ENCODE measurements around the gene RHOT2.

Gene RHOT2

DNA sequence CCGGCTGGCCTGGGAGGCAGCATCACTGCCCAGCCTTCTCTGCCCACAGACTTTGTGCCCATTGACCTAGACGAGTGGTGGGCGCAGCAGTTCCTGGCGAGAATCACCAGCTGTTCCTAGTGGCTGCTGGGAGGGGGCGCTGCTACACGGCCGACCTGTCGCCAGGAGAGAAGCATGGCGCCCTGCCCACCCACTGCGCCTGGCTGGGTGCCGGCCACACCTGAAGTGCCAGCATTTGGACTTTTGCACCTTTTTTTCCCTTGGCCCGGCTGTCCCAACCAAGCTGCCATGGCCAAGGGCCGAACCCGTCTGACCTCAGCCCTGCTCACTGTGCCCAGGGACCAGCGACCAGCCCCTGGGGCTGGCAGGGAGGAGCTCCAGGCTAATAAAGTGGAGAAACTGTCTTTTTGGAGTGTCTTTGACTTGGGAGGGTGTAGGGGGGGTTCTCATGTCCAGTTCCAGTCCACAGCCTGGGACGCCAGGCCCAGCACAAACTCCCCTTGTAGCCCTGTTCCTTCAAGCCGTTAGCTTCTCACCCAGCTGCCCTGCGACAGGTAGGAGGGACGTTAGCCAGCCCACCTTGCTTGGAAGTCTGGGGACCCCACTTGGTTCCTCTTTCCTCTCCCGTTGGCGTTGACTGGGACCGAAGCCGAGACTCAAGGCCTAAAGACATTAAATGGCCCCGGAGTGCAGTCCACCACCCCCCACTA lies 19.7 kb upstream of the RHOT2 start:
- DNase-seq = no peak

DNA sequence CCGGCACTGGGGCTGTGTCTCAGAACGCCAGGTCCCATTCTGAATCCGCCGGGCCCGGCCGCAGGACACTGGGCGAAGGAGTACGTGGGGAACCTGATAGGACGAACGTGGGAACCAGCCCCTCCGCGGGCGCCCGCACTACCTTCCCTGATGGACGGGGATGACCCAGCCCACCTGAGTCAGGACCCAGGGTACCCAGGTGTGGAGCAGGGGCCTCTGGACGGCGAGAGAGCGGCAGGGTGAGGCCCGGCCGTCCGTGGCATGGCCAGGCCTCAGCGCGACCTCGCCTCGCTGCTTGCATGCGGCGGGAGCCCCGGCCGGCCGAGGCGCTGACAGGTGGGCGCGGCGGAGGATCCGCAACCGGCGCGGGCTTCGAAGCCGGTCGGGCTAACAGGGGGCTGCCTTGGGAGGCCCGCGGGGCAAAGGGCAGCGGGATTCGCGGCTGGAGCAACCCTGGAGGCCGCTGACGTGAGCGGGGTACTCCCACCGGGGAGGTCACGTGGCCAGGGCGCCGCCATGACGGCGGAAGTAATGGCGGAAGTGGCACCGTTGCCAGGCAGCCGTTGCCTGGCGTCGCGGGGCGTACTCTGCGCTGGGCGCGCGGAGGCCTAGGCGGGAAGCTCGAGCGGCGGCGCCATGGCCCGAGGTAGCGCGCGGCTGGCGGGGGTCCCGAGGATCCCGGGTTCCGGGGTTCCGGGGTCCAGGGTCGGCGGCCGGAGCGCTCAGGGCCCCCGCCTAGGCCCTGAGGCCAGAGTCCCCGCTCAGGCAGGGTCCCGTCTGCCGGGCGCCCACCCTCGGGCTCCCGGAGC lies 18.9 kb upstream of the RHOT2 start, which contains the start of gene WDR90:
Gene WDR90, plus strand, starts transcription at position 585 of the 809 bp plus-strand sequence. Its CDS starts 52 bp downstream, at position 637.
- DNase-seq = peak; percentile 95

DNA sequence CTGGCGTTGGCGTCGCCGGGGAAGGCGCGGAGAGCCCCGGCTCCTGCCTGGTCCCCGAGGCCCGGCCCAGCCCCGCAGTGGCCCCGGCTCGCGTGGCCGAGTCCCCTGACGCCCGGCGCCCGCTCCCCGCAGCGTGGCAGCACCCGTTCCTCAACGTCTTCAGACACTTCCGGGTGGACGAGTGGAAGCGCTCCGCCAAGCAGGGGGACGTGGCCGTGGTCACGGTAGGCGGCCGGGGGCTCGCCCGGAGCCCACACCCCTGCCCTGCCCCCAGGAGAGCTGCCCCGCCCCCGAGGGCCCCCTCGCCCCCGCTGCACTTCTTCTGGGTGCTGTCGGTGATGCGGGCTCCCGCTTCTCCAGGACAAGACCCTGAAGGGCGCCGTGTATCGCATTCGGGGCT lies 18.3 kb upstream of the RHOT2 start:
- DNase-seq = no peak

DNA sequence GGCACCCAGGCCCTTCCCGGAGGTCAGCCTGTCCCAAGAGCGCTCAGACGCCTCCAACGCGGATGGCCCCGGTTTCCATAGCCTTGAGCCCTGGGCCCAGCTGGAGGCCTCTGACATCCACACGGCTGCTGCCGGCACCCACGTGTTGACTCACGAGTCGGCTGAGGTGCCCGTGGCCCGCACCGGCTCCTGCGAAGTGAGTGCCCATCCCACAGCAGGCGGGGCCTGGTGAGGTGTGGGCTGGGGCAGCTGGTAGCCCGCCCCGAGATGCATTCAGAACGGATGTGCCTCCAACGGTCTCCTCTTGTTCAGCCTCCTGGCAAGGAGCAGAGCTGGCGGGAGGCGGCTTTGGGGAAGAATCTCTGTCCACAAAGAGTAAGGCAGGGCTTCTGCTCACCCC lies 16.1 kb upstream of the RHOT2 start:
- DNase-seq = no peak

DNA sequence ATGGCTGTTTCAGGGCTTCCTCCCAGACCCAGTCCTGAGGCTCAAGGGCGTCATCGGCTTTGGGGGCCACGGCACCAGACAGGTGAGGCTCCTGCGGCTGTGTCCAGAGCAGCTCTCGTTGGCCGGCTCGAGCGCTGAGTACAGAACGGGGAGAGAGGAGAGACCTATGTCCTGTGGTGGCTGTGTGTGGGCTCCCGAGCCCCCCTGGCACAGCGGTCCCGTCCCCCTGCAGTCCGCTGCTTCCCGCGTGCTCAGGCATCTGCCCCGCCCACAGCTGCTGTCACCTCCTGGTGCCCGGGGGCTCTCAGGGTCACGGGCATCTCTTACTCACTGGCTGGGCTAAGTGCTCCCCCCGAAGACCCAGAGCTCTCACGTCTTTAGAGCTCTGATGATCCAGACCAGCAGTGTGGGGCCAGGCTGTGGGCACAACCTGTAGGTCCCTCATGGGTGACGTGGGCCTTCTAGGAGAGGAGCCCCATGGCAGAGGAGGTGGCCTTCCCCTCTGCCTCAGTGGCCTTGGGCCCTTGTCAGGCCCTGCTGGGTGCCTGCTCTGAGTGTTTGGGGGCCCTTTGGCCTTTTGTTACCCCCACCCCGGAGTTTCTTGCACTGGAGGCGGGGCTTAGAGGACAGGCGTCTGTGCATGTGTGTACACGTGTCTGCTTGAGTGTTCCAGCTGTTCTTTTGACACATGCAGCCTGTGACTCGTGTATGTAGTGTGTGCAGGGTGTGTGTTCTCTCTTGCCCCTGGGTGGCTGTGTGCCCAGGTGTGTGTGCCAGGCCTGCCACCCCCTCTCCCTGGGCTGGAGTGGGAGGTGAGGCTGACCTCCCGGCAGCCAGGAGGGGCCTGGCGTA lies 15.3 kb upstream of the RHOT2 start:
- no peak for DNase-seq

DNA sequence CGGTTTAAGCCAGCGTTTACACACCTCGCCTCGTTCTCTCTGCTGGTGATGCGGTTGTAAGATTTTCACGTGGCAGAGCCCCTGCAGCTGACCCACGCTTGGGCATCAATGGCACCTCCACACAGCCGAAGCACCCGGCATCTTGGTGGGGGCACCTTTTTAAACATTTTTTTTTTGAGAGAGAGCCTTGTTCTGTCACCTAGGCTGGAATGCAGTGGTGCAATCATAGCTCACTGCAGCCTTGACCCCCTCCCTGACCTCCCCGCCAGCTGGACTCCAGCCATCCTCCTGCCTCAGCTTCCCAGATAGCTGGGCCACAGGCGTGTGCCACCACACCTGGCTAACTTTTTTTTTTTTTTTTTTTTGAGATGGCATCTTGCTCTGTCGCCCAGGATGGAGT lies 13.9 kb upstream of the RHOT2 start:
- DNase-seq = no peak

DNA sequence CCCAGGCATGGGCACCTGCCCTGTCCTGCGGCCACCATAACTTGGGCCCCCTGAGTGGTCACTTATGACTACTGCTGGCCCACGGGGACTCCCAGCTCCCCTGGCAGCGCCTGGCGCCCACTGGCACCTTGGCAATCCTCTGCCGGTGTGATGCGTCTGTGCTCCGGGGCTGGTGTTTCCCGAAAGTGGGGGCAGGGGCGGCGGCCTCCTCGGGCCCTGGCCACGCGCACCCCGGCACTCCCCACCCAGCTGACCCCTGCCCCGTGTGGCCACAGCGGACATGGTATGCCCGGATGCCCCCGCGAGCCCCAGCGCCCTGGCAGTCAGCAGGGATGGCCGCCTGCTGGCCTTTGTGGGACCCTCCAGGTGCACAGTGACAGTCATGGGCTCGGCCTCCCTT lies 10.4 kb upstream of the RHOT2 start:
- no peak for DNase-seq

DNA sequence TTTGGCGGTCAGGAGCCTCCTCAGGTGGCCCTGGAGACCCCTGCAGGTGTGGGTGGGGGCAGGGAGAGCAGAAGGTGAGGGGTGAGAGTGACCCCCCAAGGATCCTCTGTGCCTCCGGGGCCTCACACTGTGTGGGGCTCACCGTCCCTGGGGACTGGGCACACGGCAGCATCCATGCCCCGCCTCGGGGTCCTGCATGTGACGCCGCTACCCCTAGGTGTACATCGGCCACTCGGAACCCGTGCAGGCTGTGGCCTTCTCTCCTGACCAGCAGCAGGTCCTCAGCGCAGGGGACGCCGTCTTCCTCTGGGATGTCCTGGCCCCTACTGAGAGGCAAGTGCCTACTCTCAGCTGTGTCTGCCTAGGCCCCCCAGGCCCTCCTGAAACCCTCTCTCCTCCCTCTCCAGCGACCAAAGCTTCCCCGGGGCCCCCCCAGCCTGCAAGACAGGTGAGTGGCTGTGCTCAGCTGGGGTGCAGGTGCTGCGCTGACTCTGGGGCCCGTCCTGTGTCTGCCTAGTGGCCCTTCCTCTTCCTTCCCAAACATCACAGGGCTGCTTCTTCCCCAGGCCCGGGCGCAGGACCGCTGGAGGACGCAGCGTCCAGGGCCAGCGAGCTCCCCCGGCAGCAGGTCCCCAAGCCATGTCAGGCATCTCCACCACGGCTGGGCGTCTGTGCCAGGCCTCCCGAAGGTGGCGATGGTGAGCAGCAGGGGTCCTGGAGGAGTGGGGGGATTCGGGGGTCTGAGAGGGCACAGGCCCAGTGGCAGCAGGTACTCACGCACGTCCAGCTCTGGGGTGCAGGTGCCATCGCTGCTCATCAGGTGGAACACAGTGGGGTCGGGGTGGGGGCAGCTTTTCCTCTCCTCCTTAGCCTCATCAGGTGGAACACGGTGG lies 9.0 kb upstream of the RHOT2 start:
- no peak for DNase-seq

DNA sequence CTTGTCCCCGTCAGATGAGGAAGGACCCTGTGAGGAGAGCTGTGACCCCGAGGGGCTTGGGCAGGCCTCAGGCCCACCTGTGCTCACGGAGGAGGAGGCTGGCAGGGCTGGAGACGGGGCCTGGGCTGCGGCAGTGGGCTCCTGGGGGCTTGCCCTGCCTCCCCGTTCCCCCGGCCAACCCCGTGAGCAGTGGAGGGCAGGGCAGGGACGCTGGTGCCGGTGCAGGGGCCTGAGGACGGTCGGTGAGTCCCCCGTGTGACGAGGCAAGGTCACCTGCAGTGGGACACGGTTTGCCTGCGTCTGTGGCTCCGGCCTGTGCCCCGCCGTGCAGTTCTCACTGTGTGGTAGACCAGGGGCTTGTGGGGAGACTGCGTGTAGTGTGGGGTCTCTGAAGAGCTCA lies 8.3 kb upstream of the RHOT2 start:
- DNase-seq = no peak

DNA sequence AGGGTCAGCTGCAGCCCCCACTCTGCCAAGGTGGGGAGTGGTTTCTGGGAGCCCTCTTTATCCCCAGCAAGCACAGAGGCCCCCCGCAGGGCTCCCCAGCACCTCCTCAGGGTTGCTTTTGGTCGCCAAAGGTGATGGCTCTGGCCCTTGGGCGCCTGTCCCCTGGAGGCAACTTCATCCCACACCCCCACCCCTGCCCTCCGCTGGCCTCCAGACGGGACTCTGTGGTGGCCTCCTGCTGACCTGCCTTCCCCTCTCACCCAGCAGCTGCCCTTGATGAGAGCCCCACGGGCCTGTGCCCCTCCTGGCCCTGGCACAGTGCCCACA lies 7.8 kb upstream of the RHOT2 start:
- DNase-seq = no peak

DNA sequence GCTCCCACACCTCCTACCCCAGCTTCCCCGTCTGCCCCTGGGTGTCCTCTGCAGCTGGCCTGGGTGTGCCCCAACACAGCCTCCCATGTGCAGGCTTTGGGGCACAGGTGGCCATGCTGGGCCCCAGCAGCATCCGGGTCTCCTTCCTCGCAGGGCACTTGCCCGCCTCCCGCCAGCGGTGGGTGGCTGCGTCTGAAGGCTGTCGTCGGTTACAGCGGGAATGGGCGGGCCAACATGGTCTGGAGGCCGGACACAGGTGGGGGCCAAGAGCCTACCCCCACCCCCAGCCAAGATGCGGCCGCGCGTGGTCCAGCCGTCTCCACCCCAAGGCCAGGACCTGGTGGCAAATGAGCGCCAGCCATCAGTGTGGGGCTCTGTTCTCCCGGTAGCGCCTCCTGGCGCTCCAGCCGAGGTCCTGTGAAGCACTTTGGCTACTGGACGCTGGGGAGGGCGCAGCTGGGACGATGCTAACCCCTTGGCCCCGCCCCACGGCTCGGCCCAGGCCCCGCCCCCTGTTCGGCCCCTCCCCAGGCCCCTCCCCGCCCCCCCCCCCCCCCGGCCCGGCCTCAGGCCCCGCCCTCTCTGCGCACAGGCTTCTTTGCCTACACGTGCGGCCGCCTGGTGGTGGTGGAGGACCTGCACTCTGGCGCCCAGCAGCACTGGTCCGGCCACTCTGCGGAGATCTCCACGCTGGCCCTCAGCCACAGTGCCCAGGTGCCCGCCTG lies 7.3 kb upstream of the RHOT2 start:
- DNase-seq = peak; percentile 89

DNA sequence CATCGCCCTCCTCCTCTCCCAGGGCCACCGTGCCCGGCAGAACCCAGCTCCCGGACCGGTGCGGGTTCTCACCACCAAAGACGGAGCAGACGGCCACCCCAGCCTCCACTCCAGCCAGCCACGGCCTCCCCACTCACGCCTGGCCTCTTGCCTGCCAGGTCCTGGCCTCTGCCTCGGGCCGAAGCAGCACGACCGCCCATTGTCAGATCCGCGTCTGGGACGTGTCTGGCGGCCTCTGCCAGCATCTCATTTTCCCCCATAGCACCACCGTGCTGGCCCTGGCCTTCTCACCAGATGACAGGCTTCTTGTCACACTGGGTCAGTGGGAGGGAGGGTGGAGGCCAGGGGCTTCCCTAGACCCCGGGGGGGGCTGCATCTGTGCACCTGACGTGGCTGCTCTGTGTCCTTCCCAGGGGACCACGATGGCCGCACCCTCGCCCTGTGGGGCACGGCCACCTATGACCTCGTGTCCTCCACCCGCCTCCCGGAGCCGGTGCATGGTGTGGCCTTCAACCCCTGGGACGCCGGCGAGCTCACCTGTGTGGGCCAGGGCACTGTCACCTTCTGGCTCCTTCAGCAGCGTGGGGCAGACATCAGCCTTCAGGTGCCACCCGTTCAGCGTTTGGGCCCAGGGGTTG lies 6.6 kb upstream of the RHOT2 start:
- DNase-seq = no peak

DNA sequence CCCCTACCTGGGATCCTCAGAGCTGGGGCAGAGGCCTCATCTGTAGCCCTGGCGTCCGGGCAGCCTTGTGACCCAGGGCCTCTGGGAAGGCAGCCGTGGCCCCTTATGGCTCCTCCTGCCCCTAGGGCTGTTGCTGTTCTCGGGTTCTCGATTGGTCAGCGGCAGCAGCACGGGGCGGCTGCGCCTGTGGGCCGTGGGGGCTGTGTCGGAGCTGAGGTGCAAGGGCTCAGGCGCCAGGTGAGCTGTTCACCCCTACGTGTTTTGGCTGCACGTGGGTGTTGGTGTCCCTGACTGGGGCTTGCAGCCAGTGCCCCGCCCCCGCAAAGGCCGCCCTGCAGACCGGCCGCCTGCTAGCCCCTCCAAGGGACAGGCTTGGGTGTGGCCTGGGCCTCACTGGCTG lies 5.8 kb upstream of the RHOT2 start:
- no peak for DNase-seq

DNA sequence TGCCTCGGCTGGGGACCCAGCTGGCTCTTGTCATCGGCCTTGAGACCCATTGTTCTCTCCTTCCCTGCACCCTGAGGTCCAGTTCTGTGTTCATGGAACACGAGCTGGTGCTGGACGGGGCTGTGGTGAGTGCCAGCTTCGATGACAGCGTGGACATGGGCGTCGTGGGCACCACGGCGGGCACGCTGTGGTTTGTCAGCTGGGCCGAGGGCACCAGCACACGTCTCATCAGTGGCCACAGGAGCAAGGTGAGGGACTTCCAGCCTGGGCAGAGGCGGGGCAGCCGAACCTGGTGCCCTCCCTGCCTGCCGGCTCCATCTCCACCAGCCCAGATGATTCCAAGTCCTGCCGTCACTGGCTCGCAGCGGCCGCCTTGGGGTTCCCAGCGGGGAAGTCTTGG lies 5.3 kb upstream of the RHOT2 start:
- DNase-seq = no peak

DNA sequence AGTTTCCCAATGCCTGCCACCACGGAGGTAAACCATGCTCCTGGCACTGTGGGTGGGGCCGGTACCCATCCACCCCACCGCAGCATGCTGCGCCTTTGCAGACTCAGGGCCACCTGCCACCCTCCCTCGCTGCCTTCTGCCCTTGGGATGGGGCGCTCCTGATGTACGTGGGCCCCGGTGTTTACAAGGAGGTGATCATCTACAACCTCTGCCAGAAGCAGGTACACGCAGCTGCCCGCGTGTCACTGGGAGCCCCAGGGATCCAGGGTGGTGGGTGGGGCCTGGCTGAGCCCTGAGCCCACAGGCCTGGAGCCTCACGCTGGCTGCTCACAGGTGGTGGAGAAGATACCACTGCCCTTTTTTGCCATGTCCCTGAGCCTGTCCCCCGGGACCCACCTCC lies 1.4 kb upstream of the RHOT2 start:
- DNase-seq = no peak

DNA sequence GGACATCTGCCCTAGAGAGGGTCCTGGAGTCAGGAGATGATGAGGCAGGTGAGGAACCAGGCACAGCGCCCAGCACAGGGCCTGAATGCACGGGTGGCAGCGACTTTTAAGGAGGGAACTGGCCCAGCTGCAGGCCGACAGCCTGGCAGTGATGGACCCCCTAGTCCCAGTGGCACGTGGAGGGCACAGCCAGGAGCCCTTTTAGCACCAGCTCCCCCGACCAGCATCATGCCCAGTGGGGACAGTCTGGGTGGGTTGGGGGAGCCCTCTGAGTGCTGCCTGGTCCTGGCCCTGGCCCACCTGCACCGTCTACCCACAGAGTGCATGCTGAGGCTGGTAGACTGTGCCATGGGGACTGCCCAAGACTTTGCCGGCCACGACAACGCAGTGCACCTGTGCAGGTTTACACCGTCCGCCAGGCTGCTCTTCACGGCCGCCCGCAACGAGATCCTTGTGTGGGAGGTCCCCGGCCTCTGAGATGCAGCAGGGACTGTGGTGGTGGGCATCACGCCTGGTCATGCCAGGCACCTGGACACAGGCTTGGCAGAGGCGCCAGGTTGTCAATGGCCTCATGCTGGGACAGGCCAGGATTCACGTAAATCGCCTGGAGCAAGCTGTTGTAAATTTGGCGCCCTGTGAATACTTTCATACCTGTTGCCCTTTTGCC lies 686 bp upstream of the RHOT2 start:
- DNase-seq = no peak

DNA sequence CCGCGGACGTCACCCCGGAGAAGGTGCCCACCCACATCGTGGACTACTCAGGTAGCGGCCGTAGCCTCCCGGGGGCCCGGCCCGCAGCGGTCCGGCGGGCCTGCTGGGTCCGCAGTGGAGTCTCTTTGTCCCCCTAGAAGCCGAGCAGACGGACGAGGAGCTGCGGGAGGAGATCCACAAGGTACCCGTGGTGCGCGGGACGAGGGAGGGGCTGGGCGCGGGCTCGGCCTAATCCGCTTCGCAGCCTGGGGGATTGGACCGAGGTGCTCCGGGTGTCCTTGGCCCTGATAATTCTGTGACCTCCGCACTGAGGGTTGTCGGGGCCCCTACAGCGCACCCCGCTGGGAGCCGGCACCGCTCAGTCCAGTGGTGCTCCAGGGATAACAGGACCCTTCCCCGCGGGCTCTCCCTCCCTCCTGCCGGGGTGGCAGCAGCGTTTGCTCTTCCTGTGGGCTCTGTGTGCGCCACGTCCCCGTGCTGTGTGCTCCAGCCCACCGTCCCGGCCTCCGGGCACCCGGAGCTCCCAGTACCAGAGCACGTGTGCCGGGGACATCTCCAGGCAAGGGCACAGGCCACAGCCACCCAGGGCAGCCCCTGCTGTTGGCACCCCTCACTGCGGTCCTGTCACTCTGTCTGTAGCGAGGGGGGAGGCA lies 713 bp downstream of the RHOT2 start:
- DNase-seq = no peak

DNA sequence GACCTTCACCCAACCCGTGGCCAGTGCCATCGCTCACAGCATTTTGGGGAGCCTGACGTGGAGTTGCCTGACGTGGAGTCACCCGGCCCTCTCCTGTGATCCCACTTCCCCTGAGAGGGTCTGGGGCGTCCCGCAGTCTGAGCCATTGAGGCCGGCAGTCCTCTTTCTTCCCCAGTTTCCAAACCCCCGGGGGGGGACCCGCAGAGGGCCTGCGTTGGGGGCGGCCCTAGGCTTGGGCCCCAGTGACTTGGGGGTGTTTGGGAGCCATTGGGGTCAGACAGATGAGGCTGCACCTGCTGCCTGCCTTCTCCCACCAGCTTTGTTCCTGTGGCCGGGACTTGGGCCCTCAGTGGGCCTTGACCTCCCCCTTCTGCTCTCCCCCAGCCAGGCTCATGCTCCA lies 1.7 kb downstream of the RHOT2 start:
- no peak for DNase-seq

DNA sequence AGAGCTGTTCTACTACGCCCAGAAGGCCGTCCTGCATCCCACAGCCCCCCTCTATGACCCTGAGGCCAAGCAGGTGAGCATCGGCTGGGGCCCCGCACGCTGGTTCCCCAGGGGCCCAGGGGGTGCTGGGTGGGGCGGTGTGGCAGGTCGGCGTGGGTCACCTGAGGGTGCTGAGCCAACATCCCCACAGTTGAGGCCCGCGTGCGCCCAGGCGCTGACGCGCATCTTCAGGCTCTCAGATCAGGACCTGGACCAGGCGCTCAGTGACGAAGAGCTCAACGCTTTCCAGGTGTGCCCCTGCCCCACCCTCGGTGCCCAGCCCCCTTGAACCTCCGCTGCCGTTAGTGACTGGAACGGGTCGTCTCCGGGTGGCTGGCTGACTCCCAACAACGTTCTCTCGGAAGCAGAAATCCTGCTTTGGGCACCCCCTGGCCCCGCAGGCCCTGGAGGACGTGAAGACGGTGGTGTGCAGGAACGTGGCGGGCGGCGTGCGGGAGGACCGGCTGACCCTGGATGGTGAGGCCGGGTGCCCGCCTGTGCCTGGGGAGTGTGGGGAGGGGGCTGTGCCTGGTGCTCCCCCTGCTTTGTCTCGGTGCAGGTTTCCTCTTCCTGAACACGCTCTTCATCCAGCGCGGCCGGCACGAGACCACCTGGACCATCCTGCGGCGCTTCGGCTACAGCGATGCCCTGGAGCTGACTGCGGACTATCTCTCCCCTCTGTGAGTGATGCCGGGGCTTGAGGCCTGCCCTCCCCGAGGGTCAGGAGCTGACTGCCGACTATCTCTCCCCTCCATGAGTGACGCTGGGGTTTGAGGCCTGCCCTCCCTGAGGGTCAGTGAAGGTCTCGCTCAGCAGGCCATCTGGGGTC lies 2.8 kb downstream of the RHOT2 start:
- no peak for DNase-seq
